GM23338 (cell line): ENCODE data around the gene CBR1. TPM values are rescaled to one million over a fixed set of nuclear protein-coding genes. Genes with fewer than 3 reads are reported as not detected.
A peak's percentile ranks its signal among the peaks of the same experiment; 100 is the strongest.

Experiments
- ATAC-seq: fragments of 200-7000 bp; cut with Tn5 transposase; 3 replicates; pipeline ENCODE4 v1.9.1; 2020
- DNase-seq: peaks from one replicate; pipeline ENCODE4 v3.0.0-alpha.2; 2015; ENCODE audit warnings: low spot score
- H2AFZ ChIP-seq: fragments of 200-600 bp; sonication (generic); 2 replicates; pipeline ENCODE4 v1.8.0; 2016; ENCODE audit warnings: antibody characterized with exemption, mild to moderate bottlenecking, moderate library complexity
- H3F3A ChIP-seq: fragments of 200-600 bp; sonication (generic); replicated peaks from 2 replicates; pipeline ENCODE4 v1.8.0; 2017; ENCODE audit warnings: antibody characterized with exemption, mixed run types, low read depth
- H3K27ac ChIP-seq: fragments of 200-600 bp; sonication (generic); 2 replicates; pipeline ENCODE4 v1.6.1; 2016; ENCODE audit warnings: low read depth
- H3K27me3 ChIP-seq: fragments of 200-600 bp; sonication (generic); 2 replicates; pipeline ENCODE4 v1.8.0; 2016; ENCODE audit warnings: mild to moderate bottlenecking, mixed run types, moderate library complexity; ENCODE audit not compliant: insufficient read depth
- H3K36me3 ChIP-seq: fragments of 200-600 bp; sonication (generic); 2 replicates; pipeline ENCODE4 v1.8.0; 2016; ENCODE audit warnings: mild to moderate bottlenecking; ENCODE audit not compliant: insufficient read depth
- H3K4me1 ChIP-seq: fragments of 200-600 bp; sonication (generic); 2 replicates; pipeline ENCODE4 v1.8.0; 2016; ENCODE audit warnings: mild to moderate bottlenecking, moderate library complexity; ENCODE audit not compliant: insufficient read depth
- H3K4me2 ChIP-seq: fragments of 200-600 bp; sonication (generic); 2 replicates; pipeline ENCODE4 v1.7.1; 2017; ENCODE audit warnings: mixed run types
- H3K4me3 ChIP-seq: fragments of 200-600 bp; sonication (generic); 2 replicates; pipeline ENCODE4 v1.6.1; 2016; ENCODE audit warnings: mixed run types
- H3K79me2 ChIP-seq: fragments of 200-600 bp; sonication (generic); replicated peaks from 2 replicates; pipeline ENCODE4 v1.8.0; 2017; ENCODE audit warnings: mild to moderate bottlenecking; ENCODE audit not compliant: insufficient read depth
- H3K9me2 ChIP-seq: fragments of 200-600 bp; sonication (generic); 2 replicates; pipeline ENCODE4 v1.8.0; 2017; ENCODE audit not compliant: insufficient read depth
- H4K20me1 ChIP-seq: fragments of 200-600 bp; sonication (generic); replicated peaks from 2 replicates; pipeline ENCODE4 v1.8.0; 2017; ENCODE audit warnings: mild to moderate bottlenecking; ENCODE audit not compliant: insufficient read depth
- H3K27ac Mint-ChIP-seq: 2 replicates; pipeline ENCODE4 v1.8.0; 2020; ENCODE audit warnings: inconsistent platforms, mild to moderate bottlenecking, moderate library complexity, mixed read lengths
- H3K27me3 Mint-ChIP-seq: 3 replicates; pipeline ENCODE4 v1.8.0; 2022; ENCODE audit warnings: low read depth, mild to moderate bottlenecking, moderate library complexity, mixed read lengths, inconsistent platforms; ENCODE audit not compliant: insufficient read depth, poor library complexity
- H3K36me3 Mint-ChIP-seq: 3 replicates; pipeline ENCODE4 v1.8.0; 2021; ENCODE audit warnings: low read depth, mild to moderate bottlenecking, inconsistent platforms, moderate library complexity, mixed read lengths
- H3K4me1 Mint-ChIP-seq: 3 replicates; pipeline ENCODE4 v1.8.0; 2020; ENCODE audit warnings: mild to moderate bottlenecking, inconsistent platforms, mixed read lengths
- H3K4me3 Mint-ChIP-seq: 3 replicates; pipeline ENCODE4 v1.8.0; 2021; ENCODE audit warnings: moderate library complexity, mild to moderate bottlenecking, inconsistent platforms, mixed read lengths
- H3K9me3 Mint-ChIP-seq: 3 replicates; pipeline ENCODE4 v1.8.0; 2020; ENCODE audit warnings: moderate library complexity, mild to moderate bottlenecking, inconsistent platforms, mixed read lengths
- CREB1 ChIP-seq: fragments of 250-450 bp; sonication (Bioruptor Pico); IDR thresholded peaks from 2 replicates; pipeline ENCODE4 v1.5.0; 2020; ENCODE audit warnings: low read depth, mild to moderate bottlenecking, moderate library complexity
- CTCF ChIP-seq, 2 experiments: fragments of 200-600 bp in 1 of 2; sonication (generic) in 1 of 2; conservative IDR thresholded peaks; 2 replicates each; pipeline versions ENCODE4 v1.5.1 to v1.6.1; 2016 to 2017; ENCODE audit warnings: antibody characterized with exemption in 2 of 2, low read depth in 2 of 2, mild to moderate bottlenecking in 2 of 2, moderate library complexity in 1 of 2
- ETS1 ChIP-seq: IDR thresholded peaks from 2 replicates; pipeline ENCODE4 v1.6.1; 2016; ENCODE audit warnings: antibody characterized with exemption
- EZH2 ChIP-seq: fragments of 200-600 bp; sonication (generic); IDR thresholded peaks from one replicate; pipeline ENCODE4 v1.8.0; 2017; ENCODE audit warnings: antibody characterized with exemption, mild to moderate bottlenecking, low read depth; ENCODE audit not compliant: unreplicated experiment
- EZH2phosphoT487 ChIP-seq: fragments of 200-600 bp; sonication (generic); IDR thresholded peaks from one replicate; pipeline ENCODE4 v1.8.1; 2018; ENCODE audit warnings: antibody characterized with exemption; ENCODE audit not compliant: unreplicated experiment
- JUNB ChIP-seq: IDR thresholded peaks from one replicate; pipeline ENCODE4 v1.6.1; 2016; ENCODE audit warnings: antibody characterized with exemption; ENCODE audit not compliant: unreplicated experiment
- NANOG ChIP-seq: IDR thresholded peaks from 2 replicates; pipeline ENCODE4 v1.6.1; 2016; ENCODE audit warnings: antibody characterized with exemption, borderline replicate concordance
- POLR2AphosphoS5 ChIP-seq: IDR thresholded peaks from 2 replicates; pipeline ENCODE4 v1.6.1; 2016; ENCODE audit warnings: antibody characterized with exemption, low read depth
- REST ChIP-seq: IDR thresholded peaks from one replicate; pipeline ENCODE4 v1.6.1; 2018; ENCODE audit warnings: antibody characterized with exemption; ENCODE audit not compliant: unreplicated experiment
- STAT1 ChIP-seq: IDR thresholded peaks from one replicate; pipeline ENCODE4 v1.6.1; 2016; ENCODE audit warnings: antibody characterized with exemption; ENCODE audit not compliant: unreplicated experiment
- ZNF114 ChIP-seq: fragments of 250-450 bp; sonication (Bioruptor Pico); IDR thresholded peaks from 2 replicates; pipeline ENCODE4 v1.5.0; 2020; ENCODE audit warnings: mild to moderate bottlenecking, moderate library complexity
- ZNF331 ChIP-seq: fragments of 250-450 bp; sonication (Bioruptor Pico); IDR thresholded peaks from 2 replicates; pipeline ENCODE4 v1.5.0; 2020; ENCODE audit warnings: low read depth, mild to moderate bottlenecking, moderate library complexity
- ZNF462 ChIP-seq: fragments of 250-450 bp; sonication (Bioruptor Pico); IDR thresholded peaks from 2 replicates; pipeline ENCODE4 v1.5.0; 2020; ENCODE audit warnings: mild to moderate bottlenecking, moderate library complexity
- polyA plus RNA-seq: library from polyadenylated mRNA; unstranded; fragments of >200 nt; fragmentation: Nextera tagmentation; extraction: Ambion mirVana; gene quantifications from 2 replicates; pipeline ENCODE4 v1.2.1, GENCODE V29; 2016
- total RNA-seq: library from RNA; depleted of rRNA; stranded (reverse); fragments of >200 nt; shearing (Covaris generic); gene quantifications from 2 replicates; pipeline ENCODE4 v1.2.3, GENCODE V29; 2014

Gene CBR1
- total and polyA plus RNA-seq, 2 experiments from 2014 or later, result 285 to 487 TPM

DNA sequence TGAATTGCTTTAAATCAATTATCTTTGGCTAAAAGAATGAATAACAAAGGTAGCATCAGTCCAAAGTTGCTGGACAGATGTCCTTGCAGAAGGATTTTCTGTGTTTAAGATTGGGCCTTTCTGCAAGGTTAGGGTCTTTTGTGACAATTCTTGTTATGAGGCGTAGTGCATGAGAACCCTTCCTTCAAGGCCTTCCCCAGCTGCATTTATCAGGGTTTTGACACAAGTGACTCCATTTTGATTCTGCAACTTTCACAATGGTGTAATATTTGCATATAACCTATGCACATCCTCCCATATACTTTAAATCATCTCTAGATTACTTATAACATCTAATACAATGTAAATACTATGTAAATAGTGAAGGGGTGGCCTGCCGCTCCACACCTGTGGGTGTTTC is 8.4 kb upstream of the CBR1 start:
- peak overlapping the region; percentile 80; the same call in 1 of the 2 replicates for H3K4me2 ChIP-seq
- no peaks in the 10 kb centered on the region; the same call in 2 of the 3 replicates for H3K9me3 Mint-ChIP-seq
- peaks cover 24% of the 10 kb centered on the region for H3K36me3 ChIP-seq
- peaks cover 8% of the 10 kb centered on the region for H3K27me3 Mint-ChIP-seq
- DNase-seq (no peak), ATAC-seq (no peak)
- peak overlapping the region; percentile 93; the same call in 1 of the 2 replicates for H3K27ac ChIP-seq
- H3K27ac Mint-ChIP-seq, result peak overlapping the region; percentile 97; the same call in 1 of the 2 replicates
- no peak overlapping the region for H2AFZ ChIP-seq
- H3K9me2 ChIP-seq, result no peaks in the 10 kb centered on the region
- no peaks in the 10 kb centered on the region for H4K20me1 ChIP-seq
- peaks cover 31% of the 10 kb centered on the region for H3K4me1 Mint-ChIP-seq
- H3K4me3 Mint-ChIP-seq, result peak overlapping the region; percentile 92; the same call in 2 of the 3 replicates
- TF ChIP-seq CTCF (conservative IDR thresholded peaks at IDR 0.05; ENCODE audit: low read depth in 2 of 2) (no peak), ZNF114 (no peak), EZH2phosphoT487 (no peak), EZH2 (no peak), ETS1 (no peak), JUNB (no peak), ZNF331 (CRISPR knock-in tag) (no peak), NANOG (no peak), CREB1 (CRISPR knock-in tag) (no peak), ZNF462 (CRISPR knock-in tag) (no peak), POLR2AphosphoS5 (no peak), STAT1 (no peak), REST (no peak)
- no peaks in the 10 kb centered on the region for H3K27me3 ChIP-seq
- no peak overlapping the region; the same call in 1 of the 2 replicates for H3K4me3 ChIP-seq
- peaks cover 27% of the 10 kb centered on the region for H3K4me1 ChIP-seq
- peaks cover 24% of the 10 kb centered on the region for H3K36me3 Mint-ChIP-seq
- H3F3A ChIP-seq, result peaks cover 12% of the 10 kb centered on the region
- peaks cover 33% of the 10 kb centered on the region for H3K79me2 ChIP-seq
